ENCODE data around the gene FRG2.
"Not testable (repeated sequence)": the region's sequence is repeated elsewhere in the genome, so short reads cannot be mapped to it uniquely, and the experiment has no call there.

FRG2 gene

DNA sequence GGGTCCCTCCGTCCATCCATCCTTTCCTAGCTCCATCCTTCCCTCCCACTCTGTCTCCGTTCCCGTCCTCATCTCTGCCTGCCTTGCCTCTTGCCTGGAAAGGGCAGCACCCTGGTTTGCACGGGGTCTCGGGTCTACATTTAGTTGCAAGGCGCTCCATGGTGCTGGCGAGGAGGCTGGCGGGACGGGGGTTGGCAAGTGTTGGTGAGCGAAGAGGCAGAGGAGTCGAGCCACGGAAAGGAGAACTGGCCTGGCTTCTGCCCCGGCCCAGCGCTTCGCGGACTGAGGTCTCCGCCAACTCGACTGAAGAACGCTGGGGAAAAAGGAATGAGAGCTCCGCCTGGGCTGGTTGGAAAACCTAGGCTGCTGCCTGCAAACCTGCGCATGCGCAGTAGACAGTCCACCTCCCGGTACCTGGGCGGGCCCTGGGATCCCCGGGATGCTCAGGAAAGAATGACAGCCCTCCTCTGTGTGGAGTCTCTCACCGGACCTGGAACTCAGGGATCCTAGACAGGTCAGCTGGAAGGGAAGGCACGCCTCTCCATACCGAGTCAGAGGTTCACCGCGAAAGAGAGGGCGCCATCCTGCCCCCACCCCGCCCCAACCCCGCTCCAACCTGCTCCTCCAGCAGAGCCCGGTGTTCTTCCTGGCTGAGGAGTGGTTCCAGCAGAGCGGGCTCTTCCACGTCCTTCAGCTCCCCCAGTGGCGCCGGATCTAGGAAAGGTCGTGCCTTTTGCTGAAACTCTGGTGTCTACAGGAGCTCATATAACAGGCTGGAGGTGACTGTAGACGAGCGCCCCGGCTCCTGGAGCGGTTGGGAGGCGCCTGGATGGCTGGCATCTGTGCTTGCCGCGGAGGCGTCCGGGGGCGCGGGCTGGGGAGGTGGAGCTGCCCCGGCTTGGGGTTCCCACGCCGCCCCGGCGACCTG, 6.0 kb downstream of the FRG2 start:
- no peak overlapping the region for H3K4me3 ChIP-seq (ENCODE audit: low read depth in 1 of 2, low read length in 1 of 2)
- TF ChIP-seq, protein P1, sequence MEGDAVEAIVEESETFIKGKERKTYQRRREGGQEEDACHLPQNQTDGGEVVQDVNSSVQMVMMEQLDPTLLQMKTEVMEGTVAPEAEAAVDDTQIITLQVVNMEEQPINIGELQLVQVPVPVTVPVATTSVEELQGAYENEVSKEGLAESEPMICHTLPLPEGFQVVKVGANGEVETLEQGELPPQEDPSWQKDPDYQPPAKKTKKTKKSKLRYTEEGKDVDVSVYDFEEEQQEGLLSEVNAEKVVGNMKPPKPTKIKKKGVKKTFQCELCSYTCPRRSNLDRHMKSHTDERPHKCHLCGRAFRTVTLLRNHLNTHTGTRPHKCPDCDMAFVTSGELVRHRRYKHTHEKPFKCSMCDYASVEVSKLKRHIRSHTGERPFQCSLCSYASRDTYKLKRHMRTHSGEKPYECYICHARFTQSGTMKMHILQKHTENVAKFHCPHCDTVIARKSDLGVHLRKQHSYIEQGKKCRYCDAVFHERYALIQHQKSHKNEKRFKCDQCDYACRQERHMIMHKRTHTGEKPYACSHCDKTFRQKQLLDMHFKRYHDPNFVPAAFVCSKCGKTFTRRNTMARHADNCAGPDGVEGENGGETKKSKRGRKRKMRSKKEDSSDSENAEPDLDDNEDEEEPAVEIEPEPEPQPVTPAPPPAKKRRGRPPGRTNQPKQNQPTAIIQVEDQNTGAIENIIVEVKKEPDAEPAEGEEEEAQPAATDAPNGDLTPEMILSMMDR (IDR thresholded peaks at IDR 0.05): no peak

DNA sequence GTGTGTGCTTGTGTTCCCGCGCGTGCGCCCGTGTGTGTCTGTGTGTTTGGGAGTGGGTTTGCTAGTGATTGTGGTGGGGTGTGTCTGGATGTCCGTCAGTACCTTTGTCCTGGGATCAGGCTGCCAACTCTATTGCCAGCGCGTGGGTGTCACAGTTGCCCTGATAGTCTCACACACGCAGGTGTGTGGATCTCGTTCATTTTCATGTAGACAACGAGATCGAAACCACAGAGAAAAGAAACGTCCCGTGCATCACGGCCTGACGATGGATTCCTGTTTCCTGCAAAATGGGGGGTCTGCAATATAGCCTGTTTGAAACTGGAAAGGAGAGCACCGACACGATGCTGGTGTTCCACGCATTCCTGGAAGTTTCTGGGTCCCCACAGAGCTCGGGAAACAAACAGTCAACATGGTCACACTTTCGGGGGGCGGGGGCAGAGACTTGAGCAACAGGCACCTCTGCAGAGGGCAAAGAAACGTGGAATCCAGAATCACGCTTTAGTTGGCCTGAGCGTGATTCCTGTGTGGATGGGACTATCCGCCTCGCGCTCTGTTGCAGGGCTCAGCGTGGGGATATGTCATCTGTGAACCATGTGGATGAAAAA, 7.1 kb downstream of the FRG2 start:
- not testable (repeated sequence) for H3K4me3 ChIP-seq (ENCODE audit: low read depth in 1 of 2, low read length in 1 of 2); H3K4me1 ChIP-seq (ENCODE audit: control insufficient read depth in 1 of 2, insufficient read depth in 1 of 2, low read depth in 1 of 2, low read length in 1 of 2); H3K9me3 ChIP-seq; H3K27ac ChIP-seq; H3K36me3 ChIP-seq
- peaks cover 87% of the 10 kb centered on the region for H3K27me3 ChIP-seq

More for the DNA sequence above, 6.0 kb downstream of the FRG2 start:
- Histone ChIP-seq H3K27ac (no peak overlapping the region), H3K27me3 (peaks cover 81% of the 10 kb centered on the region), H3K36me3 (no peaks in the 10 kb centered on the region), H3K9me3 (no peaks in the 10 kb centered on the region), H3K4me1 (ENCODE audit: control insufficient read depth in 1 of 2, insufficient read depth in 1 of 2, low read depth in 1 of 2, low read length in 1 of 2) (no peaks in the 10 kb centered on the region)

DNA sequence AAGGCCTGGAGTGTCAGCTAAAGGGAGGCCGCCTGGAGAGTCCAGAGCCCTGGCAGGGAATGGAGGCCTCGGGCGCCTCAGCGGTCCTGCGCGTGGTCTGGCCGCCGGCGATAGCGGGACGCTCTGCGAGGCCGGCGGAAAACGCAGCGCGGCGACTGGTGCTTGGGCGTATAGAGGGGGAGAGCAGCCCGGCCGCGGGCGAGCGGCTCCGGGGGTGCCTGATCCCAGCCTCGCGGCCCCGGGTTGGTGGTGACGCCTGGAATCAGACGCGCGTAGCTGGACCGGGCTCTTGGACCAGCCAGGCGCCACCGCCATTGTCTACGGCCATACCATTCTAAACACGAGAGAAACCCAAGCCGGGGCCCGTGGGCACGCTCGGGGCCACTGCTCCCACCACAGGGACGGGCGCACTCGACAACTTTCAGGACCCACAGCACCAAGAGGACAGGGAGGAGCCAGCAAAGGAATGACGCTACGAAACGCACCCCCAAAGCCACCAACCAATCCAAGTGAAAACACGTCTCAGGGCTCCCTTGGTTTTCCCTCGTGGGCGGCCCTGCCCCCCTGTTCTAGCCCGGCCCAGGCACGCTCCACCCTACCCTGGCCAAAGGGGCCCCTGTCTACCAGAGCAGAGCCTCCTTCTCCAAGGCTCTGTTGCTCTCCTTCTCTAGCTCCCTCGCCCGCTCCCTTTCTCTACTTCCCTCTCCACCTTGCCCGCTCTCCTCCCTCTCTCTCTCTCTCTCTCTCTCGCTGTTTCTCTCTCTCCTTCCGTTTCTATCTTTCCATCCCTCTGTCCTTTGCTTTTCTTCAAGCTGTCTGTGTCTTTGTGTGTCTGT, 7.8 kb downstream of the FRG2 start:
- no peak overlapping the region for H3K27ac ChIP-seq
- H3K27me3 ChIP-seq: peaks cover 94% of the 10 kb centered on the region
- TF ChIP-seq, protein P1 (IDR thresholded peaks at IDR 0.05): no peak
- no peak overlapping the region for H3K4me3 ChIP-seq (ENCODE audit: low read depth in 1 of 2, low read length in 1 of 2)
- no peaks in the 10 kb centered on the region for H3K4me1 ChIP-seq (ENCODE audit: control insufficient read depth in 1 of 2, insufficient read depth in 1 of 2, low read depth in 1 of 2, low read length in 1 of 2)
- H3K36me3 ChIP-seq: no peaks in the 10 kb centered on the region
- no peaks in the 10 kb centered on the region for H3K9me3 ChIP-seq

DNA sequence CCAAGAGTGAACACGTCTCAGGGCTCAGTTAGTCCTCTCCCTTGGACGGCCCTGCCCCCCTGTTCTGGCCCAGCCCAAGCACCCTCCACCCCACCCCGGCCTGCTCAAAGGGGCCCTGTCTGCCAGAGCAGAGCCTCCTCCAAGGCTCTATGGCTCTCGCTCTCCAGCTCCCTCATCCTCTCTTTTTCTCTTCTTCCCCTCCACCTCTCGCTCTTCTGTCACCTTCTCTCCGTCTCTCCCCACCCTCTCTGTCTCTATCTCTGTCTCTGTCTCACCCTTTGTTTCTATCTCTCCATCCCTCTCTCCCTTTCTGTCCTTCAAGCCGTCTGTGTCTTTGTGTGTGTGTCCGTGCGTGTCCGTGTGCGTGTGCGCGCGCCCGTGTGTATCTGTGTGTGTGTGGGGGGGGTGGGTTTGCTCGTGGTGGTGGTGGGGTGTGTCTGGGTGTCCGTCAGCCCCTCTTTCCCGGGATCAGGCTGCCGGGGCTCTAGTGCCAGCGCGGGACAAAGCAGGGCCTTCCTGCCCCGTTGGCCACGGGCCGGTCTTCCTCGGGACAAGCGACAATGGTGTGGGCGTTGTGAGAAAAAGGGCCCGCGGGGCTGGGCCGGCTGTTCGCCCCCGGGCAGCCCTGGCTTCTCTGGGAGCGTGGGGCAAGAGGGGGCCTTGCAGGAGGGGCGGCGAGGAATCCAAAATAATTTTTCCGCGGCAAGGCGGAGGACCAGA, 8.7 kb downstream of the FRG2 start:
- H3K27me3 ChIP-seq: peaks cover 98% of the 10 kb centered on the region
- no peak overlapping the region for H3K4me3 ChIP-seq (ENCODE audit: low read depth in 1 of 2, low read length in 1 of 2)
- no peaks in the 10 kb centered on the region for H3K9me3 ChIP-seq
- H3K4me1 ChIP-seq (ENCODE audit: control insufficient read depth in 1 of 2, insufficient read depth in 1 of 2, low read depth in 1 of 2, low read length in 1 of 2): no peaks in the 10 kb centered on the region
- no peaks in the 10 kb centered on the region for H3K36me3 ChIP-seq
- no peak overlapping the region for H3K27ac ChIP-seq
- TF ChIP-seq, protein P1 (IDR thresholded peaks at IDR 0.05): no peak

DNA sequence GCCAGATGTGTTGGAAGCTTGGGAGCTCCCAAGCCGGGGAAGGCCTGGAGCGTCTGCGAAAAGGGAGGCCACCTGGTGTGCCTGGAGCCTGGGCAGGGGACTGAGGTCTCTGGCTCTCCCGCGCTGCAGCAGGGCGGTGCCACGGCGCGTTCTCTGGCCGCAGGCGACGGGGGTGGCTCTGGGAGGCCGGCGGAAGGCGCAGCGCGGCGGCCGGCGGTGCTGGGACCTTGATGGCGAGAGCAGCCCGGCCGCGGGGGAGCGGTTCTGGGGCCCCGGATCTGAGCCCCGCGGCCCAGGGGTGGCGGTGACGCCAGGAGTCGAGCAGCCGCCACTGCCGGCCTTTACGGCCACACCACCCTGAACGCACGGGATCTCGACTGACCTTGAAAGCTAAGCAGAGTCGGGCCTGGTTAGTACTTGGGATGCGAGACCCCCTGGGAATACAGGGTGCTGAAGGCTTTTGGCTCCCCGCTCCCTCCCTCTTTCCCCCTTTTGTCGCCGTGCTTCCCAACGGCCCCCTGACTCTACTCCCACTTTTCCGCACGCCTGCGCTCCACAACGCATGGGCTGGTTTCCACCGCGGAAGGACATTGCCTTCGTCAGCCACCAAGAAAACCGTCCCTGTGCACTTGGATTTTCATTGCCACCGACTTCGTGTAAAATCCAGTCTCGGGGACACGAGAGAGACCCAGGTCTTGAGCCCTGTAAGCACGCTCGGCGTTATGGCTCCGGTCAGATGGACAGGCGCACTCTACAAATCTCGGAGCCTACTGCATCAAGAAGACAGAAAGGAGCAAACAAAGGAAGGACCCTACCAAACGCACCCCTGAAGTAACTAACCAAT, 9.5 kb downstream of the FRG2 start:
- TF ChIP-seq, protein P1 (IDR thresholded peaks at IDR 0.05): no peak
- Histone ChIP-seq H3K9me3 (no peaks in the 10 kb centered on the region), H3K4me1 (ENCODE audit: control insufficient read depth in 1 of 2, insufficient read depth in 1 of 2, low read depth in 1 of 2, low read length in 1 of 2) (no peaks in the 10 kb centered on the region), H3K4me3 (ENCODE audit: low read depth in 1 of 2, low read length in 1 of 2) (no peak overlapping the region), H3K27me3 (peaks cover 98% of the 10 kb centered on the region), H3K36me3 (no peaks in the 10 kb centered on the region), H3K27ac (no peak overlapping the region)
